ENCODE measurements around the gene CSAD.

- TF ChIP-seq CTCF (conservative IDR thresholded peaks at IDR 0.05; ENCODE audit: low read depth in 2 of 2): no peak
- no peak for TF ChIP-seq EZH2phosphoT487 (IDR thresholded peaks at IDR 0.05; ENCODE audit: unreplicated experiment)
- TF ChIP-seq EZH2 (IDR thresholded peaks at IDR 0.05; ENCODE audit: low read depth, unreplicated experiment): no peak
- no peak for TF ChIP-seq POLR2AphosphoS5 (IDR thresholded peaks at IDR 0.05; ENCODE audit: low read depth)
- TF ChIP-seq CREB1 (CRISPR knock-in tag; IDR thresholded peaks at IDR 0.05; ENCODE audit: low read depth): no peak
- TF ChIP-seq, protein P1, sequence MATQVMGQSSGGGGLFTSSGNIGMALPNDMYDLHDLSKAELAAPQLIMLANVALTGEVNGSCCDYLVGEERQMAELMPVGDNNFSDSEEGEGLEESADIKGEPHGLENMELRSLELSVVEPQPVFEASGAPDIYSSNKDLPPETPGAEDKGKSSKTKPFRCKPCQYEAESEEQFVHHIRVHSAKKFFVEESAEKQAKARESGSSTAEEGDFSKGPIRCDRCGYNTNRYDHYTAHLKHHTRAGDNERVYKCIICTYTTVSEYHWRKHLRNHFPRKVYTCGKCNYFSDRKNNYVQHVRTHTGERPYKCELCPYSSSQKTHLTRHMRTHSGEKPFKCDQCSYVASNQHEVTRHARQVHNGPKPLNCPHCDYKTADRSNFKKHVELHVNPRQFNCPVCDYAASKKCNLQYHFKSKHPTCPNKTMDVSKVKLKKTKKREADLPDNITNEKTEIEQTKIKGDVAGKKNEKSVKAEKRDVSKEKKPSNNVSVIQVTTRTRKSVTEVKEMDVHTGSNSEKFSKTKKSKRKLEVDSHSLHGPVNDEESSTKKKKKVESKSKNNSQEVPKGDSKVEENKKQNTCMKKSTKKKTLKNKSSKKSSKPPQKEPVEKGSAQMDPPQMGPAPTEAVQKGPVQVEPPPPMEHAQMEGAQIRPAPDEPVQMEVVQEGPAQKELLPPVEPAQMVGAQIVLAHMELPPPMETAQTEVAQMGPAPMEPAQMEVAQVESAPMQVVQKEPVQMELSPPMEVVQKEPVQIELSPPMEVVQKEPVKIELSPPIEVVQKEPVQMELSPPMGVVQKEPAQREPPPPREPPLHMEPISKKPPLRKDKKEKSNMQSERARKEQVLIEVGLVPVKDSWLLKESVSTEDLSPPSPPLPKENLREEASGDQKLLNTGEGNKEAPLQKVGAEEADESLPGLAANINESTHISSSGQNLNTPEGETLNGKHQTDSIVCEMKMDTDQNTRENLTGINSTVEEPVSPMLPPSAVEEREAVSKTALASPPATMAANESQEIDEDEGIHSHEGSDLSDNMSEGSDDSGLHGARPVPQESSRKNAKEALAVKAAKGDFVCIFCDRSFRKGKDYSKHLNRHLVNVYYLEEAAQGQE (IDR thresholded peaks at IDR 0.05; ENCODE audit: unreplicated experiment): no peak
These were observed 19.4 kb upstream of the CSAD start for GRCh38 chr12:53200107-53200457.
